PC-3 (cell line): ENCODE measurements around the gene PXDC1. TPM values are rescaled to one million over a fixed set of nuclear protein-coding genes. Genes with fewer than 3 reads are reported as not detected.

Source experiments
- ATAC-seq: fragments of 200-7000 bp; cut with Tn5 transposase; 2 replicates; pipeline ENCODE4 v1.9.1; 2020; ENCODE audit warnings: mild to moderate bottlenecking, moderate library complexity
- BruUV-seq: library from RNA; stranded (reverse); fragments of 400-500 nt; replicated peaks from 2 replicates; lab custom pipeline; 2021; lab: Mats Ljungman, UMichigan
- CTCF ChIA-PET: fragments of 300-600 bp; sonication (Branson Sonifier 250); formaldehyde crosslinking; loops from one replicate; lab custom pipeline; 2022; ENCODE audit warnings: antibody characterized with exemption; lab: Charles Lee
- POLR2A ChIA-PET: fragments of 300-600 bp; sonication (Branson Sonifier 250); formaldehyde crosslinking; loops from one replicate; lab custom pipeline; 2022; ENCODE audit warnings: antibody characterized with exemption; ENCODE audit not compliant: unreplicated experiment; lab: Charles Lee
- DNase-seq: peaks from one replicate; pipeline ENCODE4 v3.0.0-alpha.2; 2015
- H2AFZ ChIP-seq: fragments of 300-600 bp; sonication (generic); 2 replicates; pipeline ENCODE4 v1.6.0; 2016; ENCODE audit warnings: antibody characterized with exemption, low read length
- H3F3A ChIP-seq: fragments of 300-600 bp; sonication (generic); one replicate; pipeline ENCODE4 v1.6.0; 2017; ENCODE audit warnings: antibody characterized with exemption, low read length, control low read depth, mild to moderate bottlenecking; ENCODE audit not compliant: unreplicated experiment
- H3K27ac ChIP-seq: fragments of 300-600 bp; sonication (generic); 2 replicates; pipeline ENCODE4 v1.5.1; 2016; ENCODE audit warnings: mild to moderate bottlenecking, low read length
- H3K27me3 ChIP-seq: fragments of 300-600 bp; sonication (generic); 2 replicates; pipeline ENCODE4 v1.6.1; 2016; ENCODE audit warnings: low read length, mixed read lengths
- H3K36me3 ChIP-seq: fragments of 300-600 bp; sonication (generic); 2 replicates; pipeline ENCODE4 v1.6.1; 2016; ENCODE audit warnings: low read depth, mixed run types, low read length, mixed read lengths
- H3K4me1 ChIP-seq: fragments of 300-600 bp; sonication (generic); 2 replicates; pipeline ENCODE4 v1.5.1; 2016; ENCODE audit warnings: low read length; ENCODE audit not compliant: insufficient read depth
- H3K4me2 ChIP-seq: fragments of 300-600 bp; sonication (generic); 2 replicates; pipeline ENCODE4 v1.6.0; 2016; ENCODE audit warnings: low read length
- H3K4me3 ChIP-seq: fragments of 300-600 bp; sonication (generic); 2 replicates; pipeline ENCODE4 v1.5.1; 2016; ENCODE audit warnings: mild to moderate bottlenecking, low read length, mixed read lengths
- H3K79me2 ChIP-seq: fragments of 300-600 bp; sonication (generic); 2 replicates; pipeline ENCODE4 v1.6.1; 2017; ENCODE audit warnings: low read length, mixed read lengths
- H3K9ac ChIP-seq: fragments of 300-600 bp; sonication (generic); 2 replicates; pipeline ENCODE4 v1.6.0; 2016; ENCODE audit warnings: mild to moderate bottlenecking, low read length
- H3K9me2 ChIP-seq: fragments of 300-600 bp; sonication (generic); replicated peaks from 2 replicates; pipeline ENCODE4 v1.6.1; 2016; ENCODE audit warnings: mixed run types, low read length, mixed read lengths
- H3K9me3 ChIP-seq: fragments of 300-600 bp; sonication (generic); 2 replicates; pipeline ENCODE4 v1.6.1; 2016; ENCODE audit warnings: low read length, mixed read lengths
- H4K20me1 ChIP-seq: fragments of 300-600 bp; sonication (generic); 2 replicates; pipeline ENCODE4 v1.6.1; 2016; ENCODE audit warnings: low read length, mixed read lengths
- CTCF ChIP-seq: fragments of 300-600 bp; sonication (generic); conservative IDR thresholded peaks from 2 replicates; pipeline ENCODE4 v1.5.1; 2017; ENCODE audit warnings: antibody characterized with exemption, low read depth, mild to moderate bottlenecking, low read length
- EZH2 ChIP-seq: fragments of 300-600 bp; sonication (generic); IDR thresholded peaks from one replicate; pipeline ENCODE4 v1.6.1; 2017; ENCODE audit warnings: antibody characterized with exemption, mild to moderate bottlenecking, low read length; ENCODE audit not compliant: unreplicated experiment
- EZH2phosphoT487 ChIP-seq: fragments of 300-600 bp; sonication (generic); IDR thresholded peaks from 2 replicates; pipeline ENCODE4 v1.6.1; 2018; ENCODE audit warnings: mild to moderate bottlenecking, antibody characterized with exemption, low read length, borderline replicate concordance
- intact Hi-C: fragments of 100-400 bp; cut with micrococcal nuclease; formaldehyde crosslinking; loops from 2 replicates; pipeline ENCODE4 v1.9.0; 2023
- total RNA-seq: library from RNA; depleted of rRNA; stranded (reverse); fragments of >200 nt; gene quantifications from 2 replicates; pipeline ENCODE4 v1.2.3, GENCODE V29; 2014

Gene PXDC1
- total RNA-seq, 1 experiment from 2014 or later, result 46.2 TPM

DNA sequence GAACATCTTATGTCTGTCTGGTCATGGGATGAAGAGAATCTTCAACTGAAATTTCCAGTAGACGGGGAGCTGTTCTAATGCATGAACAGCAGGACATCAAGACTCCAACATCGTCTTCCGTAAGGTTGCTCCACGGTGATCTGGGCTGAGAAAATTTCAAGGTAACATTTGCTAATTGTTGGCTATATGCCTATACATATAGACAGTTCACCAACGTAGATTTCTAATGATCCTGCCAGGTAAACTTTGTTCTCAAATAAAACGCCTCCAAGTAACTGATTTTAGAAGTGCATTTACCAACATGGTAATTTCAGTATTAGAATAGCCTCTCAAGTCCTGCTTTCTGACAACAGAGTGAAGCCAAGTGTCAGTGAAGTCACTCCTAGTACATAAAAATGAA lies 11.3 kb upstream of the PXDC1 start:
- Histone ChIP-seq H3K4me1 (no peaks in the 10 kb centered on the region), H3K9me3 (no peaks in the 10 kb centered on the region), H3K27me3 (no peaks in the 10 kb centered on the region), H3K27ac (no peak overlapping the region), H3K9me2 (no peaks in the 10 kb centered on the region), H4K20me1 (no peaks in the 10 kb centered on the region), H3K4me2 (no peak overlapping the region), H3K36me3 (no peaks in the 10 kb centered on the region), H3K4me3 (no peak overlapping the region), H2AFZ (no peak overlapping the region), H3K79me2 (no peaks in the 10 kb centered on the region), H3F3A (no peaks in the 10 kb centered on the region), H3K9ac (no peak overlapping the region)
- ChIA-PET CTCF (no interaction called here), POLR2A (no interaction called here)
- DNase-seq (no peak), ATAC-seq (no peak)
- BruUV-seq, result no TSS peak
- intact Hi-C loops, result no loop called here
- no peak for TF ChIP-seq EZH2
- TF ChIP-seq CTCF, result no peak
- TF ChIP-seq EZH2phosphoT487, result no peak

DNA sequence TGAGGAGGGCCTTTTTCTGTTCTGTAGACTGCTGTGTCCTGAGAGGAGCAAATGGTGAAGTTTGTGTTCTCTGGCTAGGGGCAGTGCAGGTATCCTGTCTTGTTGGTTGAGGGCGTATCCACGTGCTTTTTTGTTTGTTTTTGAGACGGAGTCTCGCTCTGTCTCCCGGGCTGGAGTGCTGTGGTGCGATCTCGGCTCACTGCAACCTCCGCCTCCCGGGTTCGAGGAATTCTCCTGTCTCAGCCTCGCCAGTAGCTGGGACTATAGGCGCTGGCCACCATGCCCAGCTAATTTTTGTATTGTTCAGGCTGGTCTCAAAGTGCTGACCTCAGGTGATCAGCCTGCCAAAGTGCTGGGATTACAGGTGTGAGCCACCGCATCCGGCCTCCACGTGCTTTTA lies 10.8 kb upstream of the PXDC1 start:
- TF ChIP-seq EZH2, result no peak
- TF ChIP-seq CTCF, result no peak
- no peak for TF ChIP-seq EZH2phosphoT487
- Histone ChIP-seq H3K9me3 (no peaks in the 10 kb centered on the region), H3K9me2 (no peaks in the 10 kb centered on the region), H3K27me3 (no peaks in the 10 kb centered on the region), H3K79me2 (no peaks in the 10 kb centered on the region), H3K4me1 (no peaks in the 10 kb centered on the region), H4K20me1 (no peaks in the 10 kb centered on the region), H2AFZ (no peak overlapping the region), H3K4me2 (no peak overlapping the region), H3K36me3 (no peaks in the 10 kb centered on the region), H3K4me3 (no peak overlapping the region), H3K27ac (no peak overlapping the region), H3F3A (no peaks in the 10 kb centered on the region), H3K9ac (no peak overlapping the region)
- intact Hi-C loops, result no loop called here
- ATAC-seq (no peak), DNase-seq (no peak)
- ChIA-PET POLR2A (no interaction called here), CTCF (no interaction called here)
- no TSS peak for BruUV-seq

DNA sequence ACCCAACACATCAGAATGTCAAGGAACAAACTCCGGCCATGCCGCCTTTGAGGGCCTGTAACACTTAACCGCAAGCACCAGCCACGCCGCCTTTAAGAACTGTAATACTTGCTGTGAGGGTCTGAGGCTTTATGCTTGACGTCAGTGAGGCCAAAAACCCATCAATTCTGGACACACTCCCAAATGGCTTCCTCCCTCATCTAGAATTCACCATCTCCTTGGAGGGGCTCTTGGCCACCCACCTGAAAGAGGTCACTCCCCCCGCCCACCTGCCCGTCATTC lies 10.4 kb upstream of the PXDC1 start:
- CTCF ChIA-PET, result no interaction called here
- H3K9me2 ChIP-seq, result no peaks in the 10 kb centered on the region
- no peaks in the 10 kb centered on the region for H3K36me3 ChIP-seq
- no peak overlapping the region for H3K9ac ChIP-seq
- DNase-seq (no peak), ATAC-seq (no peak)
- H3K4me2 ChIP-seq, result no peak overlapping the region
- H3K27ac ChIP-seq, result no peak overlapping the region
- no peaks in the 10 kb centered on the region for H3F3A ChIP-seq
- H3K27me3 ChIP-seq, result no peaks in the 10 kb centered on the region
- H3K4me1 ChIP-seq, result no peaks in the 10 kb centered on the region
- no peaks in the 10 kb centered on the region for H3K9me3 ChIP-seq
- no peak for TF ChIP-seq CTCF
- no peak overlapping the region for H3K4me3 ChIP-seq
- POLR2A ChIA-PET, result no interaction called here
- no TSS peak for BruUV-seq
- H2AFZ ChIP-seq, result no peak overlapping the region
- no peaks in the 10 kb centered on the region for H4K20me1 ChIP-seq
- H3K79me2 ChIP-seq, result no peaks in the 10 kb centered on the region
- intact Hi-C loops, result no loop called here
